ENCODE measurements around the gene PUM2.

Gene PUM2, protein sequence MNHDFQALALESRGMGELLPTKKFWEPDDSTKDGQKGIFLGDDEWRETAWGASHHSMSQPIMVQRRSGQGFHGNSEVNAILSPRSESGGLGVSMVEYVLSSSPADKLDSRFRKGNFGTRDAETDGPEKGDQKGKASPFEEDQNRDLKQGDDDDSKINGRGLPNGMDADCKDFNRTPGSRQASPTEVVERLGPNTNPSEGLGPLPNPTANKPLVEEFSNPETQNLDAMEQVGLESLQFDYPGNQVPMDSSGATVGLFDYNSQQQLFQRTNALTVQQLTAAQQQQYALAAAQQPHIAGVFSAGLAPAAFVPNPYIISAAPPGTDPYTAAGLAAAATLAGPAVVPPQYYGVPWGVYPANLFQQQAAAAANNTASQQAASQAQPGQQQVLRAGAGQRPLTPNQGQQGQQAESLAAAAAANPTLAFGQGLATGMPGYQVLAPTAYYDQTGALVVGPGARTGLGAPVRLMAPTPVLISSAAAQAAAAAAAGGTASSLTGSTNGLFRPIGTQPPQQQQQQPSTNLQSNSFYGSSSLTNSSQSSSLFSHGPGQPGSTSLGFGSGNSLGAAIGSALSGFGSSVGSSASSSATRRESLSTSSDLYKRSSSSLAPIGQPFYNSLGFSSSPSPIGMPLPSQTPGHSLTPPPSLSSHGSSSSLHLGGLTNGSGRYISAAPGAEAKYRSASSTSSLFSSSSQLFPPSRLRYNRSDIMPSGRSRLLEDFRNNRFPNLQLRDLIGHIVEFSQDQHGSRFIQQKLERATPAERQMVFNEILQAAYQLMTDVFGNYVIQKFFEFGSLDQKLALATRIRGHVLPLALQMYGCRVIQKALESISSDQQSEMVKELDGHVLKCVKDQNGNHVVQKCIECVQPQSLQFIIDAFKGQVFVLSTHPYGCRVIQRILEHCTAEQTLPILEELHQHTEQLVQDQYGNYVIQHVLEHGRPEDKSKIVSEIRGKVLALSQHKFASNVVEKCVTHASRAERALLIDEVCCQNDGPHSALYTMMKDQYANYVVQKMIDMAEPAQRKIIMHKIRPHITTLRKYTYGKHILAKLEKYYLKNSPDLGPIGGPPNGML

DNA sequence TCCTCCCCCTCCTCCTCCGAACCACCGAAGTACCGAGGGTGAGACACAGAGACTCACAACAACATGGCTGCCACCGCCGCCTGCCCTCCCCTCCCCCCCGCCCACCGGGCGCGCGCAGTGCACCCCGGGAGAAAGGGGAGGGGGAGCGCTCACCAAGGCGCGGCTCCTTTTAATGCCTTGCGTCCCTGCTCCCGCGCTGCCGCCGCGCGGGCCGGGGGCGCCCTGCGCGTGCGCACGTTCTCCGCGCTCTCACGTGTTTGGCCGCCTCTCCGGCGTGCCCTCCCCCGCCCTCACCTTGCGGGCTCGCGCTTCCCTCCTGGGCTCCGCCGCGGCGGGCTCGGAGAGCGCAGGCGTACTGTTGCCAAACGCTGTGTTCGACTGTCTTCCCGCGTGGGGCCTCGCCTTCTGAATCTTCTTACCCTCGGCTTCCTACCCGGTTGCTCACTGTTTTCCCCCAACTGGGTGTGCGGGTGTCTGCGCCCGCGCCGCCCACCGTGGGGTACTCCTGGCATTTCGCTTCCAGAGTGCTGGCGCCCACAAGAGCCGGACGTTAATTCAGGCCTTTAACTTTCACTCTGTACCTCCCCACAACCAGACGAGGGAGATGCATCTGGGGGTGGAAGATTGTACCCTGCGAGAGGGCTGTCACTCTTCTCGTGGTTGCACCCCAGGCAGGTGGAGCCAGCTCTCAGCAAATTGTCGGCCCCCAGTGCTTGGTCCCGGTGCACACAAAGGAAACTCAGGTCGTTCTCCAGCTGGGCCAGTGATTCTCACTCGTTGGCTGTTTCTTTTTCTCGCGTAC is at the start of gene PUM2:
Gene PUM2 (minus strand): TSS at position 92 of the 802 bp plus-strand sequence. CDS start 23,484 bp downstream, outside the sequence.
- Mint-ChIP-seq H3K27me3 (no peaks in the 10 kb centered on the region), H3K4me3 (no peak within 1 kb of the TSS), H3K4me1 (peaks cover 42% of the 10 kb centered on the region), H3K27ac (peak within 1 kb of the TSS; percentile 93), H3K9me3 (no peaks in the 10 kb centered on the region), H3K36me3 (no peaks in the 10 kb centered on the region)

DNA sequence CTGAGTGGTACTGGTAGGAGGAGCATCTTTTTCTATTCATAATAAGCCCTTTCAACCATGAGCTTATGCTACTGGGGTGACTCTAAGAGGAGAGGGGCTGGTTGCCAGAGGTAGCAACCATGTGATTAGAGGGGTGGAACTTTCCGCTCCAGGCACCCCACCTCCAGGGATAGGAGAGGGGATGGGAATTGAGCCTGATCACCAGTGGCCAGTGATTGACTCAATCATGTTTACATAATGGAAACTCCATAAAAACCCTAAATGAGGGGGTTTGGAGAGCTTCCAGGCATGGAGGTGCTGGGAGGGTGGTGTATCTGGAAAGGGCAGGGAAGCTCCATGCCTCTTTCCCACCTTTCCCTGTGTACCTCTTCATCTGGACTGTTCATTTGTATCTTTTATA is 49.7 kb upstream of the PUM2 start:
- no peaks in the 10 kb centered on the region for H3K9me3 Mint-ChIP-seq
- no peaks in the 10 kb centered on the region for H3K36me3 Mint-ChIP-seq
- H3K4me1 Mint-ChIP-seq: no peaks in the 10 kb centered on the region
- H3K4me3 Mint-ChIP-seq: no peak overlapping the region
- no peaks in the 10 kb centered on the region for H3K27me3 Mint-ChIP-seq
- H3K27ac Mint-ChIP-seq: no peak overlapping the region

DNA sequence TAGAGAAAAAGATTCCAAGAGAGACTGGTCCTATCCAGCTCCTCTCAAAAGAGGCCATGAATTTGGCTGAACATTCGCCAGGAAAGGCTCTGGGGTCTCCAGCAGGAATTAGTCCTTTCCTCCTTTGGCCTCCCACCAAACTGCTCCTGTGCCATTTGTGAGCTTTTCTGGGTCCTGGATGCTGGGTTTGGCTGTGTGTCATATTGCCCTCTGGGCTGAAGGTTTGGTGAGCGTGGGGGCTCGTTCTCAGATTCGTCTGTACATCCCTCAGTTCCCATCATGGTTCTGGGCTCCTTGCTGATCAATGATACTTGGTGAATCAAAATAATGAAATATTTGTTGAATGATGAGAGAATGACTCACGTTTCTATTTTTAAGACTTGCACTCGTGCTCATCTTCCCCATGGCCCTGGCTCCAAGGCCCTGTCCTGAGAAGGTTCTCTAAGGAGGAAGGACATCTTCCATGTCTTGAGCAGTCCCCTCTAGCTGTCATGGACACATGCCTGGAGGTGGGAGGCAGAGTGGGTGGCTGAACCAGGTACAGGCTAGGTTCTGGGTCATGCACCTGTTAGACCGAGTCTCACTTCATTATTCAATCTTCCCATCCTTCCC is 48.4 kb upstream of the PUM2 start:
- no peak overlapping the region for H3K4me3 Mint-ChIP-seq
- H3K4me1 Mint-ChIP-seq: no peaks in the 10 kb centered on the region
- H3K9me3 Mint-ChIP-seq: no peaks in the 10 kb centered on the region
- no peaks in the 10 kb centered on the region for H3K36me3 Mint-ChIP-seq
- H3K27me3 Mint-ChIP-seq: no peaks in the 10 kb centered on the region
- H3K27ac Mint-ChIP-seq: no peak overlapping the region

DNA sequence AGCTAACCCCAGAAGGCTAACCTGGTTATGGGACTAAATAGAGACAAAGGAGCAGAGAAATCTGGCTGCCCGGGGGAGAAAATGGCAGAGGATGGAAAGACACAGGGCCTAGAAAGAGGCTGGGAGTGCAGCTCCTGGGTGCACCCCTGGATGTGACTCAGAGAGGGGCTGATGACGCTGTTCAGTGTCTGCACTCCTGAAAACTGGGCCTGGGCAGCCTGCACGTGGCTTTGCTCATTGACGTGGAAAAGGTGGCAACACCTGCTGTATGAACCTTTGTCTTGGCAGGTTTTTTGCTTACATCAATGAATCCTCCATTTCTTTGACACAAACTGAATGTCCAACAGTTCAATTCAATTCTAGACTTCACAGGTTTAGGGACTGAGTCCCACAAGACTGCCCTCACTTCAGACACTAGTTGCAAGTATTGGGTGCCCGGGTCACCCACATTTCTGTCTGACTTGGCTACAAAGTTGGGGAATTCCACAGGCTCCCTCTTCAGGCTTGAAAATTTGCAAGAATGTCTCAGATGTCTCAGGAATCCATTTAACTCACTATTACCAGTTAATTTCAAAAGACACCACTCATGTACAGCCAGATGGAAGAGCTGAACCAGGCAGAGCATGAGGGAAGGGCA is 47.3 kb upstream of the PUM2 start:
- Mint-ChIP-seq H3K9me3 (no peaks in the 10 kb centered on the region), H3K4me3 (no peak overlapping the region)

DNA sequence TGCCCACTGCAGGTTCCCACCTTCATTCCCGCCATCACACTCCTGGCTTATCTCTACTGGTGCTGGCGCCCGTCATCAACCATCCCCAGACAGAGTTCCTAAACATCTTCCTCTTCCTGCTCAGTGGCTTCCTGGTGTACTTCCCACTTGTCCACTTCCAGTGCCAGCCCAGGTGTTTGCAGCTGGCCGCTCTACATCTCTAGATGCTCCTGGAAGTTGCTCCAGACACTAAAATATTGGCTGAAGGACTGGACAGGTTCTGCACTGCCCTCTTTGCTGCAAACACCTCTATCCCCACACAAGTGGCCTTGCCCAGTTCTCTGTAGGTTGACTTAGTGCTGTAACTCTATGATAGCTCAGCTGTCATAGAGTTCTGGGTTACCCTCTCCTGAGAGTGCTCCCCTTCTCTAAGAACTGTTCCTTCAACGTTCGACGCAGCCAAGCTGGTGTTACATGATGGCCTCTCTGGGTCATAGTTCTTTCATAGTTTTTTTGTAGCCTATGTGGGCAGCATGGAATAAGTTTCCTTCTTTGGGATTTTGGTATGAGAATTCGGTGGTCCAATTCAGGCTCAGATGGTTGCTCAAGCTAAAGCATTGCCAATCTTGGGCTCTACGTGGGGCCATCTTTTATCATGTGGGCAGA is 45.8 kb upstream of the PUM2 start:
- H3K9me3 Mint-ChIP-seq: no peaks in the 10 kb centered on the region
- no peak overlapping the region for H3K4me3 Mint-ChIP-seq
- no peak overlapping the region for H3K27ac Mint-ChIP-seq
- H3K36me3 Mint-ChIP-seq: no peaks in the 10 kb centered on the region
- H3K4me1 Mint-ChIP-seq: no peaks in the 10 kb centered on the region
- no peaks in the 10 kb centered on the region for H3K27me3 Mint-ChIP-seq

More for the DNA sequence above, 47.3 kb upstream of the PUM2 start:
- no peaks in the 10 kb centered on the region for H3K27me3 Mint-ChIP-seq
- no peak overlapping the region for H3K27ac Mint-ChIP-seq
- H3K36me3 Mint-ChIP-seq: no peaks in the 10 kb centered on the region
- H3K4me1 Mint-ChIP-seq: no peaks in the 10 kb centered on the region

DNA sequence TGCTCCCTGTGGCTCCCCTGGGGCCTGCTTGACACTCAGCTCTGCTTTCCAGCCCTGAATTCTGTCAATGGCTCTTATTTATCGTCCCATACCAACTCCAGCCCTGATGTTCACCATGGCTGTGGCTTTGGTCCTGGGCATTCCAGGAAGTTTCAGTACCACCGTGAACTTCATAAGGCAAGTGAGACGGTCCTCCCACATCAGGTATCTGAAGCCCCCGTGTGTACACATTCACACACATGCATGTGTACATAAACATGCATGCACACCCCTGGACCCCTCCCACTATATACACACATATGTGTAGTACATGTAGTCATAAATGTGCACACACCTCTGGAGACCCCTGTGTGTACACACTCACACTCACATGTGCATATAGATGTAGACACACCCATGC is 43.3 kb upstream of the PUM2 start:
- Mint-ChIP-seq H3K4me3 (no peak overlapping the region), H3K36me3 (no peaks in the 10 kb centered on the region), H3K27ac (no peak overlapping the region), H3K9me3 (no peaks in the 10 kb centered on the region), H3K4me1 (no peaks in the 10 kb centered on the region), H3K27me3 (no peaks in the 10 kb centered on the region)

DNA sequence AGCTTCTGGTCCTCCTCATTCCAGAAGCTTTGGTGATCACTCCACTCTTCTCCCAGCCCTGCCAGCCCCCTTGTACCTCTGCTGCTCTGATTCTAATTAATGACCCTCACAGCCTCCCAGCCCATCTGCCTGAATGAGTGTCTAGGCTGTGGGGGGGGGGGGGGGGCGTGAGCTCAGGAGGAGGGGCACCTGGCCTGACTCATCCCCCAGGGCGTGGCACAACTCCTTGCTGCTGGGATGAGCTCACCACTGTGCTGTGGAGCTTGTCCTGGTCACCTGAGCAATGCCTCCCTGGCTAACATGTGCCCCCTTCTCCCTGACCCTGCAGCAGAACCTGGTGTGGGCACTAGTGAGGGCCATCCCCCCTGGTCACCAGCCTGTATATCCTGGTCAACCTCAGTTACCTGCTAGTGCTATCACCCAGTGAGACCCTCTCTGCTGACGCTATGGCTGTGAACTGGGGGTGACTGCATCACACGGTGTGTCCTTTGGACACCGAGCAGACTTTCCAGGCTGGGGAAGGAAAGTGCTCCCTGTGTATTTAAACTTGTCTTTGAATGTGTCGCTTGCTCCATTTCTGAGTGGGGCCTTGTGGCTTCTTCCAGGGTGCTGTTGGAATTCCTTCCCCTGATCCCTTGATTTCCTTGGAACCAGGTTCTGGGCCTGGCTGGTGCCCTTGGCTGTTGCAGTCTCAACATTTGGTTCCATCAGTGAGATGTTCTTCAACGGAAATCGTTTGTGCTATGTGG is 41.5 kb upstream of the PUM2 start:
- no peak overlapping the region for H3K4me3 Mint-ChIP-seq
- no peaks in the 10 kb centered on the region for H3K36me3 Mint-ChIP-seq
- no peaks in the 10 kb centered on the region for H3K9me3 Mint-ChIP-seq
- no peak overlapping the region for H3K27ac Mint-ChIP-seq
- H3K27me3 Mint-ChIP-seq: no peaks in the 10 kb centered on the region
- H3K4me1 Mint-ChIP-seq: no peaks in the 10 kb centered on the region

DNA sequence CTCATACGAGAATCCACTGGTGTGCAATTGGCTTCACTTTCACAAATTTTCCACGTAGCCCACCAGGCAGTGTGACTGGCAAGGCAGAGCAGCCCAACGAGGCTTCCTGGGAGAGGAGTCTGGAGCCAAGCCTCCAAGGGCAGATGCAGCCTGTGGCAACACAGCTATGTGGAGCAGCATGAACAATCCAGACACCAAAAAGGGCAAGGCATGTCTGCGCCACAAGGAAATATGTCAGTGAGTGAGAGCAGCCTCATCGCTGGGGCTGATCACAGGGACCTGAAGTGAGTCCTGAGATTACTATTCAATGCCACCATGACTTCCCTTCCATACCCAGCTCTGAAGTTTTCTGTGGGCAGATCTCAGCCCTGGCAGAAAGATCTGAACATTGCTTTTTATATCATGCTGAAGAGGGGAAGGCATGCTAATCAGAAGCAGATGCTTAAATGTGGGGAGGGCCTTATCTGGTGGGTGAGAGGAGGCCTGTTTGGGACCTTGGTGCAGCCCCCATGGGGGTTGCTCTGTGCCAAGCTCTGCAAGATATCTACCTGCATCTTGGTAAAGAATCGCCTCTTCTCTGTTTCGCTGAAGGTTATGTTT is 40.0 kb upstream of the PUM2 start:
- Mint-ChIP-seq H3K27ac (no peak overlapping the region), H3K4me3 (no peak overlapping the region), H3K9me3 (no peaks in the 10 kb centered on the region), H3K36me3 (no peaks in the 10 kb centered on the region), H3K27me3 (no peaks in the 10 kb centered on the region), H3K4me1 (no peaks in the 10 kb centered on the region)

DNA sequence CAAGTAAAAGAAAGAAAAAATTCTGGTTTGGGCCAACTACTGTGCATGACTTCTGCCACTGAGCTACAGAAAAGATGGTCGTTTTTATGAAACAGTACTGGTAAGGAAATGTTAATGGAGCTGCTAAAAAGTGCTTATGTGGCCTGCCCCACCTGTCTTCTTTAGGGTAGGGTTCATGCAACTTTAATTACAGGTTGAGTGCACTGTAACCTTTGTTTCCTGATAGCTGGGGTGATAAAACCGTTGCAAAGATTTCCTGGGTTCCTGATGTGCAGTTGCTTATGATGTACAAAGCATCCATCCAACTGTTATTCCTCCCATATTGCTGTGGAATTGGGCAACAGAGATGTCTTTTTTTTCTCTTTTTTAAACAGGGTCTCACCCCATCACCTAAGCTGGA is 34.3 kb upstream of the PUM2 start:
- Mint-ChIP-seq H3K4me3 (no peak overlapping the region), H3K27me3 (no peaks in the 10 kb centered on the region), H3K36me3 (no peaks in the 10 kb centered on the region), H3K4me1 (peaks cover 3% of the 10 kb centered on the region), H3K27ac (no peak overlapping the region), H3K9me3 (no peaks in the 10 kb centered on the region)

DNA sequence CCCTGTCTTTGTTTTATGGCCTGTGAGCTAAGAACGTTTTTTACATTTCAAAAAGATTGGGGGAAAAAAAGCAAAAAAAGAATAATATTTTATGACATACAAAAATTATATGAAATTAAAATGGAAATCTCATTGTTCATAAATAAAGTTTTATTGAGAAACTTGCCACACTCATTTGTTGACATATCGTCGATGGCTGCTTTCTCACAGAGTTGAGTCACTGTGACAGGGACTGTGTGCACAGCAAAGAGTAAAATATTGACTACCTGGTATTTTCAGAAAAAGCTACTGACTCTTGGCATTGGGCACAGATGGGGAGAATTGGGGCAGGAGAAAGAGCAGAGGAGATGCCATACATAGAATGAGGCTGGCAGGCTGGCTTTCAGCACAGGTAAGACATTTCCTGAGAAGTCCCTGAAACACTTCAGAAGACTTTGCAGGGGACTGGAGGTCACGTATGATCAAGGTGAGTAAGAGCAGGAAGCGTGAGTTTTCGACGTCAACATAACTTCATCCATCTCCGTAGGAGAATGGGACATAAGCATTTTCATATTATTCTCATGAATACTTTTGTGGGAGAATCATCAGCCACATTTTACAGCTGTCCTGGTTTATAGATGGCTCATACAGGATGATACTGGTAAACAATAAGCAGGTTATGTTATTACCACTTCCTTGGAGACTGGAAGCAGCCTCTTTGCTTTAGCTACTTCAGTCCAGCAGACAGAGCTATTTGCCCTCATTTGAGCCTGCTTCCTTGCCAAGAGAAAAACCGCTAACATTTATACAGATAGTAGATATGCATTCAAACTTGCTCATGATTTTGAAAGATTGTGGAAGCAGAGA is 32.5 kb upstream of the PUM2 start:
- Mint-ChIP-seq H3K9me3 (no peaks in the 10 kb centered on the region), H3K36me3 (no peaks in the 10 kb centered on the region), H3K4me1 (peaks cover 3% of the 10 kb centered on the region), H3K27me3 (no peaks in the 10 kb centered on the region), H3K27ac (no peak overlapping the region), H3K4me3 (no peak overlapping the region)

DNA sequence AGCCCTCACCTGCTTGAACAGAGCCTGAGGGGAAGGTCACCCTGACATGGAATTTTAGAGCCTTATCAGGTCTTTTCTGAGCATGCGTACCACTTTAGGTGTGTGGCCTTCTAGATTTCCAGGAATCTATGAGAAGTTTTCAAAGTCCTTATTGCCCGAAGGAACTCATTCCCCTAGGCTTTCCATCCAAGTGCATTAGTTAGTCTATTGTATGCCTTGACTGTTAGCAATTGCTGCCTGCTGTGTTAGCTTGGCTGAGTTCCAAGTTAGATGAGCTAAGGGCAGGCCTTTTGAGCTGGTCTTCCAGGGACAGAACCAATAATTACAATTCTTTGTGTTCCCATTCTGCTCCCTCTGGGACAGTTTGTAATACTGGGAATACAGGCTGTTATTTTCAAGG is 30.8 kb upstream of the PUM2 start:
- Mint-ChIP-seq H3K4me1 (peaks cover 3% of the 10 kb centered on the region), H3K36me3 (no peaks in the 10 kb centered on the region), H3K27ac (no peak overlapping the region), H3K4me3 (no peak overlapping the region), H3K27me3 (no peaks in the 10 kb centered on the region), H3K9me3 (no peaks in the 10 kb centered on the region)

DNA sequence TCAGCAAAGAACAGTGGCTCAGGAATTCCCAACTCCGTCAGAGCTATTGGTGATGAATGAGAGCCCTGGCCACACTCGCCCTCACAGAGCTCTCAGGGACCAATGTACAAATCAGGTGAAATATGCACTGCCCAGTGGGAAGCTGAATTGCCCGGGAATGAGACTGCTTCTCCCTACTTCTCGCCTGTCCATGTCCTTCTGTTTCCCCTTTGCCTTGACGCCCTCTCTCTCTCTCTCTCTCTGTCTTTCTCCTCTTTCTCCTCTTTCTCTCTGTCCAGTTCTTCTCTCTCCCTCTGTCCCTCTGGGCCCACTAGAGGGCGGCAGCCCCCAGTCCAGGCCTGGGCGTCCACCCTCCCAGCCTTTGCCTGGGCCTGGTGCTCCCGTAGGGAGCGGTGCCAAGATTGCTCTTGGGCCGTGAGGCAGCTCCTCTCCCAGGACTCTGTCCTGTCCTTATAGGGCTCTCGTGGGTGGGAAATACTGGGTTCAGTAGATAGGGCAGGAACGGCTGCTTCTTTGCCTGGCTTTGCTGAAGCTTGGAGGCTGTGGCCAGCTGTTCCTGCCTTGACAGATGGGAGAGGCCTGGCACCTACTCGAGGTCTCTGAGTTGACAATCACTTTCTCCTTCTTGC is 28.4 kb upstream of the PUM2 start:
- H3K4me3 Mint-ChIP-seq: no peak overlapping the region
- H3K27ac Mint-ChIP-seq: no peak overlapping the region
- H3K27me3 Mint-ChIP-seq: no peaks in the 10 kb centered on the region
- no peaks in the 10 kb centered on the region for H3K9me3 Mint-ChIP-seq
- no peaks in the 10 kb centered on the region for H3K36me3 Mint-ChIP-seq
- H3K4me1 Mint-ChIP-seq: peaks cover 3% of the 10 kb centered on the region

Measured in activated naive CD4-positive, alpha-beta T cell treated with anti-CD3 and anti-CD28 coated beads, Interleukin-2, amount 50 U/mL, for 24 hours (primary cell).